EL (cell line): Measurements from ENCODE around the gene TMPRSS9.

Experiments used
- DNase-seq: peaks from one replicate; pipeline ENCODE4 v3.0.0-alpha.2; 2016

Gene TMPRSS9

GRCh38 chr19:2359992-2360685 lies at the start of gene TMPRSS9:
Gene TMPRSS9, plus strand, starts transcription at chr19:2360265. Its CDS starts 29,521 bp downstream, at chr19:2389786.
- DNase-seq = no peak

GRCh38 chr19:2311093-2311492 lies 49.0 kb upstream of the TMPRSS9 start:
- DNase-seq = no peak

- DNase-seq = no peak
Measured at GRCh38 chr19:2312820-2313501, 47.1 kb upstream of the TMPRSS9 start.

GRCh38 chr19:2315121-2315817 lies 44.8 kb upstream of the TMPRSS9 start:
- DNase-seq = no peak

GRCh38 chr19:2315818-2316353 lies 44.2 kb upstream of the TMPRSS9 start:
- DNase-seq = peak; percentile 65

- no peak for DNase-seq
Measured at GRCh38 chr19:2317300-2317699, 42.8 kb upstream of the TMPRSS9 start.

GRCh38 chr19:2317756-2318155 lies 42.3 kb upstream of the TMPRSS9 start:
- DNase-seq = no peak

- no peak for DNase-seq
Measured at GRCh38 chr19:2318923-2319322, 41.1 kb upstream of the TMPRSS9 start.

GRCh38 chr19:2319551-2319950 lies 40.5 kb upstream of the TMPRSS9 start:
- DNase-seq = no peak

GRCh38 chr19:2320049-2320448 lies 40.0 kb upstream of the TMPRSS9 start:
- no peak for DNase-seq

- DNase-seq = no peak
Measured at GRCh38 chr19:2320939-2321338, 39.1 kb upstream of the TMPRSS9 start.

GRCh38 chr19:2321565-2322283 lies 38.3 kb upstream of the TMPRSS9 start:
- DNase-seq = no peak

- DNase-seq = no peak
Measured at GRCh38 chr19:2323707-2324106, 36.4 kb upstream of the TMPRSS9 start.

- DNase-seq = no peak
Measured at GRCh38 chr19:2324220-2324948, 35.7 kb upstream of the TMPRSS9 start.

GRCh38 chr19:2325281-2326046 lies 34.6 kb upstream of the TMPRSS9 start:
- DNase-seq = no peak

- DNase-seq = no peak
Measured at GRCh38 chr19:2326699-2327360, 33.2 kb upstream of the TMPRSS9 start.

- peak; percentile 92 for DNase-seq
Measured at GRCh38 chr19:2327773-2328400, 32.2 kb upstream of the TMPRSS9 start.

GRCh38 chr19:2328401-2329148 lies 31.5 kb upstream of the TMPRSS9 start, which contains the start of the genes LSM7 and SPPL2B:
Gene LSM7, minus strand, starts transcription at chr19:2328586. Its CDS starts 20 bp downstream, at chr19:2328566.
Gene SPPL2B, plus strand, starts transcription at chr19:2328684. Its CDS starts 26 bp downstream, at chr19:2328710.
- DNase-seq = peak; percentile 88

GRCh38 chr19:2329149-2329478 lies 31.0 kb upstream of the TMPRSS9 start:
- no peak for DNase-seq
